PC-9 (cell line): Measurements from ENCODE around the gene TDRD1. TPM values are rescaled to one million over a fixed set of nuclear protein-coding genes. Genes with fewer than 3 reads are reported as not detected.

Experiments used
- BruUV-seq: library from RNA; stranded (reverse); fragments of 400-500 nt; replicated peaks from 2 replicates; lab custom pipeline; 2021; lab: Mats Ljungman, UMichigan
- CTCF ChIA-PET: fragments of 300-600 bp; sonication (Branson Sonifier 250); formaldehyde crosslinking; loops from one replicate; lab custom pipeline; 2022; ENCODE audit warnings: antibody characterized with exemption; lab: Charles Lee
- POLR2A ChIA-PET: fragments of 300-600 bp; sonication (Branson Sonifier 250); formaldehyde crosslinking; loops from one replicate; lab custom pipeline; 2022; ENCODE audit warnings: antibody characterized with exemption; ENCODE audit not compliant: unreplicated experiment; lab: Charles Lee
- DNase-seq, 2 experiments: peaks; one replicate each; pipeline versions ENCODE4 v3.0.0 to v3.0.0-alpha.2; 2015 to 2022; ENCODE audit warnings: mixed read lengths in 1 of 2
- H2AFZ ChIP-seq: fragments of 200-600 bp; sonication (generic); 2 replicates; pipeline ENCODE4 v1.8.1; 2017; ENCODE audit warnings: antibody characterized with exemption
- H3F3A ChIP-seq: fragments of 200-600 bp; sonication (generic); 2 replicates; pipeline ENCODE4 v1.8.1; 2017; ENCODE audit warnings: antibody characterized with exemption, mild to moderate bottlenecking, low read depth; ENCODE audit not compliant: insufficient read depth
- H3K27ac ChIP-seq: fragments of 200-600 bp; sonication (generic); 2 replicates; pipeline ENCODE4 v1.6.1; 2016; ENCODE audit warnings: mixed run types
- H3K27me3 ChIP-seq: fragments of 200-600 bp; sonication (generic); 2 replicates; pipeline ENCODE4 v1.6.1; 2016; ENCODE audit warnings: low read depth, mixed run types; ENCODE audit not compliant: insufficient read depth
- H3K36me3 ChIP-seq: fragments of 200-600 bp; sonication (generic); 2 replicates; pipeline ENCODE4 v1.6.1; 2016; ENCODE audit warnings: low read depth, mixed run types
- H3K4me1 ChIP-seq: fragments of 200-600 bp; sonication (generic); replicated peaks from 2 replicates; pipeline ENCODE4 v1.6.1; 2016; ENCODE audit warnings: mixed run types; ENCODE audit not compliant: insufficient read depth
- H3K4me2 ChIP-seq: fragments of 200-600 bp; sonication (generic); 2 replicates; pipeline ENCODE4 v1.6.1; 2017; ENCODE audit warnings: mixed run types
- H3K4me3 ChIP-seq: fragments of 200-600 bp; sonication (generic); 2 replicates; pipeline ENCODE4 v1.6.1; 2016; ENCODE audit warnings: mixed run types
- H3K79me2 ChIP-seq: fragments of 200-600 bp; sonication (generic); 2 replicates; pipeline ENCODE4 v1.6.1; 2017; ENCODE audit warnings: low read depth, mixed run types
- H3K9me2 ChIP-seq: fragments of 200-600 bp; sonication (generic); 2 replicates; pipeline ENCODE4 v1.8.1; 2017; ENCODE audit warnings: mild to moderate bottlenecking; ENCODE audit not compliant: insufficient read depth
- H3K9me3 ChIP-seq: fragments of 200-600 bp; sonication (generic); 2 replicates; pipeline ENCODE4 v1.8.1; 2016; ENCODE audit warnings: low read depth; ENCODE audit not compliant: insufficient read depth
- H4K20me1 ChIP-seq: fragments of 200-600 bp; sonication (generic); 2 replicates; pipeline ENCODE4 v1.8.1; 2017; ENCODE audit not compliant: insufficient read depth
- CTCF ChIP-seq: fragments of 200-600 bp; sonication (generic); conservative IDR thresholded peaks from 2 replicates; pipeline ENCODE4 v1.6.1; 2017; ENCODE audit warnings: mixed run types, antibody characterized with exemption, mild to moderate bottlenecking, moderate library complexity
- EZH2 ChIP-seq: fragments of 200-600 bp; sonication (generic); IDR thresholded peaks from 2 replicates; pipeline ENCODE4 v1.8.0; 2017; ENCODE audit warnings: antibody characterized with exemption, low read depth
- intact Hi-C: fragments of 100-400 bp; cut with micrococcal nuclease; formaldehyde crosslinking; loops from one replicate; pipeline ENCODE4 v1.10.0; 2022; ENCODE audit not compliant: unreplicated experiment
- total RNA-seq: library from RNA; stranded (reverse); gene quantifications from 2 replicates; pipeline ENCODE4 v1.2.3, GENCODE V29; 2021

The TDRD1 gene
- total RNA-seq, 1 experiment from 2014 or later, result not detected

GRCh38 chr10:114195079-114195478, 15.9 kb downstream of the TDRD1 start:
- DNase-seq, result no peak
- no peaks in the 10 kb centered on the region for H3F3A ChIP-seq
- no peak overlapping the region for H3K27ac ChIP-seq
- no peak overlapping the region for H3K4me2 ChIP-seq
- BruUV-seq, result no TSS peak
- TF ChIP-seq EZH2, result no peak
- no peak for TF ChIP-seq CTCF
- no peaks in the 10 kb centered on the region for H3K9me3 ChIP-seq
- no peaks in the 10 kb centered on the region for H3K27me3 ChIP-seq
- no peaks in the 10 kb centered on the region for H3K9me2 ChIP-seq
- ChIA-PET CTCF (no interaction called here), POLR2A (no interaction called here)
- H3K4me1 ChIP-seq, result no peaks in the 10 kb centered on the region
- no peaks in the 10 kb centered on the region for H3K79me2 ChIP-seq
- intact Hi-C loops, result no loop called here
- no peaks in the 10 kb centered on the region for H3K36me3 ChIP-seq
- H4K20me1 ChIP-seq, result no peaks in the 10 kb centered on the region
- H3K4me3 ChIP-seq, result no peak overlapping the region
- no peak overlapping the region for H2AFZ ChIP-seq

- Histone ChIP-seq H4K20me1 (no peaks in the 10 kb centered on the region), H3K27ac (no peak overlapping the region), H3K27me3 (no peaks in the 10 kb centered on the region), H3K4me3 (no peak overlapping the region), H3K36me3 (no peaks in the 10 kb centered on the region), H3K9me2 (no peaks in the 10 kb centered on the region), H2AFZ (no peak overlapping the region), H3K4me1 (no peaks in the 10 kb centered on the region), H3F3A (no peaks in the 10 kb centered on the region), H3K4me2 (no peak overlapping the region), H3K79me2 (no peaks in the 10 kb centered on the region), H3K9me3 (no peaks in the 10 kb centered on the region)
- no peak for DNase-seq
- CTCF ChIA-PET, result no interaction called here
- intact Hi-C loops, result no loop called here
- POLR2A ChIA-PET, result no interaction called here
- BruUV-seq, result no TSS peak
- no peak for TF ChIP-seq CTCF
- no peak for TF ChIP-seq EZH2
These were observed 20.1 kb downstream of the TDRD1 start for GRCh38 chr10:114199239-114199638.

GRCh38 chr10:114202812-114203211, 23.7 kb downstream of the TDRD1 start:
- Histone ChIP-seq H2AFZ (no peak overlapping the region), H3K79me2 (no peaks in the 10 kb centered on the region), H4K20me1 (no peaks in the 10 kb centered on the region), H3K4me1 (no peaks in the 10 kb centered on the region), H3K27ac (no peak overlapping the region), H3K9me2 (no peaks in the 10 kb centered on the region), H3K36me3 (no peaks in the 10 kb centered on the region), H3K4me2 (no peak overlapping the region), H3K4me3 (no peak overlapping the region), H3F3A (no peaks in the 10 kb centered on the region), H3K27me3 (no peaks in the 10 kb centered on the region), H3K9me3 (no peaks in the 10 kb centered on the region)
- no TSS peak for BruUV-seq
- intact Hi-C loops, result no loop called here
- DNase-seq, result no peak
- ChIA-PET CTCF (no interaction called here), POLR2A (interaction anchor here (0.6 kb wide), 1 partner anchor 21 kb away, joined by 4 read pairs; no protein-coding TSS in a partner anchor)
- TF ChIP-seq EZH2, result no peak
- no peak for TF ChIP-seq CTCF
